IPS DF 19.7 (cell line): ENCODE results near the gene ECT2L.

ENCODE experiments used
- DNase-seq: peaks from one replicate; pipeline ENCODE4 v3.0.0-alpha.2; 2013; ENCODE audit warnings: low read depth, low spot score

ECT2L gene

DNA sequence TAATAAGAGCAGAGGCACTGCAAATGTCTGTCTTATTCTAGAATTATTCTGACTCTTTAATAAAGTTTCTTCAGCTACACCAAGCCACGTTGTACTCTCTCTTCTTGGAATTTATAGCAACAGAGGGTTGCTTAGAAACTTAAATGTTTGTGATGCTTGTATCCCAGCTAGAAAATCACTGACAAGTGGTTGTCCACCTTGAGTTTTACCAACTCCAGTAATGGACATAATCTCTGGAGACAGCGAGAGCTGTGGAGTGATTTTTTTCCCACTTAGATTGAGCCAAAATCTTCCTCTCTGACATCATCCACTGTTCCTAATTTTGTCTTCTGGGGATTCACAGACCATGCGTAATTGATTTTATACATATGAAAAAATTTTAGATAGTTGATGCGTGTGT is 8.0 kb downstream of the ECT2L start:
- DNase-seq: no peak

DNA sequence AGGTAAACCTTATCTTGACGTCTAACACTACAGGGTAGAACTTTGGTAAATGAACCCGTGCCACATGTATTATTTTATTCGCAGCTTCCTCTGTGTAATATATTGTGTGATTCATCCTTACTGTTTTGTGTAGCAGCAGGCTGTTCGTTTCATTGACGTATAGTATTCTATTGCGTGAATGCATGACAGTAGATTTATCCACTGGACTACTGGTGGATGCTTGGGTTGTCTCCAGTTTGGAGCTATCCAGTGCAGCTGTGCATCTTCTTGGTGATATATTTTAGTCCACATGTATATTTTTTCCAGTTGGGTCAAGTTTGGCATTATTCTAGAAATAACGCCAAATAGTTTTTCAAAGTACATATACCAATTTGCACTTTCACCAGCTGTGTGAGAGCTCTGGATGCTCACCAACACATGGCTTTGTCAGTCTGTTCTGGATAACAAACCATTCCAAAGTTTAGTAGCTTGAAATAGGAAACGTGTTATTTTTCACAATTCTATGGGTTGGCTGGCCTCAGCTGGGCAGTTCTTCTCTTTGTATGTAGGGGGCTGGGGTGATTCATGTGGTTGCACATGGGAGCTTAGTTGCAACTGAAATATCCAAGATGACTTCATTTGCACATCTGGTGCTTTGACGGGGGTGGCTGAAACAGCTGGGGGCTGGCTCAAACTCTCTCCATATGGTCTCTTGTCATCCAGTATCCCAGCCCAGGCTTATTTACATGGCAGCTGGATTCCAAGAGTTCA is 9.3 kb downstream of the ECT2L start:
- no peak for DNase-seq

DNA sequence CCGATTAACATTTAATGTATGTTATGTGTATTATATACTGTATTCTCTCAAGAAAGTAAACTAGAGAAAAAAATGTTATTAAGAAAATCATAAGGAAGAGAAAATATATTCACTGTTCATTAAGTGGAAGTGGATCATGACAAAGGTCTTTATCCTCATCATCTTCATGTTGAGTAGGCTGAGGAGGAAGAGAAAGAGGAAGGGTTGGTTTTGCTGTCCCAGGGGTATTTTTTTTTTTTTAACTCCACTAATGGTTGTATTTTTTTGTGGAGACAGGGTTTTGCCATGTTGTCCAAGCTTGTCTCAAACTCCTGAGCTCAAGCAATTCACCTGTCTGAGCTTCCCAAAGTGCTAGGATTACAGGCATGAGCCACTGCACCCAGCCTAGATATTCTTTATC is 11.0 kb downstream of the ECT2L start:
- no peak for DNase-seq

DNA sequence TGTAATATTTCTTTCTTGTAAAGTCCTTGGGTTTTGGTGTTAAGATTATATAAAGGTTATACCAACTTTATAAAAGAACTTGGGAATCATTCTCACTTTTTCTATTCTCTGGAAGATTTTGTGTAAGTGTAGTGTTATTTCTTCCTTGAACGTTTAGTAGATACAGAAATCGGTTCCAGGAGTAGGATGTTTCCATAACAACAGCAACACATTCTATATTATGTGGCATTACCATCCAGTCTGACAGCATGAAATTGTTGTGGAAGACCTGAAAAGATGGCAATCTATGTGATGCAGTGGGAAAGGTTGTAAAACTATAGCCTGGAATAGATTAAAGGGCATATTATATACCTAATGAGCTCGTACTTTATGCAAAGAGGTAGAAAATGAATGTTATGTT is 13.8 kb downstream of the ECT2L start:
- no peak for DNase-seq

DNA sequence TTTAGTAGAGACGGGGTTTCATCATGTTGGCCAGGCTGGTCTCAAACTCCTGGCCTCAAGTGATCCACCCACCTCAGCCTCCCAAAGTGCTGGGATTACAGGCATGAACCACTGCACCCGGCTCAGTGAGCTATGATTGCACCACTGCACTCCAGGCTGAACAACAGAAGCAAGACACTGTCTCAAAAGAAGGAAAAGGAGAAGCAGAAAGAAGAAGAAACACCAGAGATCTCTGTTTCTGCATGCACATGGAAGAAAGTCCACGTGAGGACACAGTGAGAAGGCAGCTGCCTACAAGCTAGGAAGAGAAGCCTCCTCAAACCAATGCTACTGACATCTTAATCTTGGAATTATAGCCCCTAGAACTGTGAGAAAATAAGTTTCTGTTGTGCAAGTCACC is 16.0 kb downstream of the ECT2L start:
- no peak for DNase-seq

DNA sequence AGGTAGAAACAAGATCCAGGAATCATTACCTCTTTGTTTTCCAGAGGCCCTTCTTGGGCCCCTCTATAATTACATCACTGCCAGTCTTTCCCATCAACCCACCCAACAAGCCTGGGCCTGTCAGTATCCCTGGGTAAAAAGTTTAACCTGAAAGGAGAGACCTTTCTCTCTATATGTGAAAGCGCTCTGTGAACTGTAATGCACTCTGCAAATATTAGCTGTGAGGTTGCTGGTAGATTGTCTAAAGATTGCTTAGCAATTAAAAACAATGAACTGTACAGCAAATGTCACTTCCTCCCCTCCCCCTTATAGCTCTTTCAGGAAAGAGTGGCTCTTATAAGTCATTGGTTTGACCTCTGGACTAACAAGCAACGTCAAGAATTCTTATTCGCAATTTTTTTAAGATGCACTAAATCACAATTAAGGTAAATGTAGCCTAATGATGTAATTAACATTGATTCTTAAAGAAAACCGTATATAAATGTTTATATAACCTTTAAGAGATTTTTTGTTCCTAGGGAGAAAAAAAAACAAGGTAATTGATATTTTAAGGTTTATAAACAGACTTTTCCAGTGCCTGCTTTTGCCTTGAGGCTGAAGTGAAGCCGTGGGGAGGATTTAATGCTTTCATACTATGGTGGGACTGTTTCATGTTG is 18.4 kb downstream of the ECT2L start:
- no peak for DNase-seq

DNA sequence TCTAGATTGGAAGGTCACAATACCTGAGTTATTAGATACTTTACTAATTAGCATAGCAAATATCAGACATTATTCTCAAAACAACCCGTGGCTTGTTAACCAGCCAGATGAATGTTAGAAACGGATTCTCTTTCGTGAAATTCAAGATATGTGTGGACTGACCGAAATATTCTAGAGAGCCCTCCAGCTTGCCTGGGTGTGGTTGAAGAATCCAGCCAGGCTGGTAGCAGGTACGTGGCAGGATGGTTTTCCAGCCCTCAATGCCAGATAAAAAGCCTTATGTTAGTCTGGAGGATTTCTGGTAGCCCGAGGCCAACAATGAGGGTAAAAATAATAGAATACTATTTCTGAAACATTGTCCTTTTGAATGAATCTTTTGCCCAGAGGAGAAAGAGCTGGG is 19.3 kb downstream of the ECT2L start:
- no peak for DNase-seq

DNA sequence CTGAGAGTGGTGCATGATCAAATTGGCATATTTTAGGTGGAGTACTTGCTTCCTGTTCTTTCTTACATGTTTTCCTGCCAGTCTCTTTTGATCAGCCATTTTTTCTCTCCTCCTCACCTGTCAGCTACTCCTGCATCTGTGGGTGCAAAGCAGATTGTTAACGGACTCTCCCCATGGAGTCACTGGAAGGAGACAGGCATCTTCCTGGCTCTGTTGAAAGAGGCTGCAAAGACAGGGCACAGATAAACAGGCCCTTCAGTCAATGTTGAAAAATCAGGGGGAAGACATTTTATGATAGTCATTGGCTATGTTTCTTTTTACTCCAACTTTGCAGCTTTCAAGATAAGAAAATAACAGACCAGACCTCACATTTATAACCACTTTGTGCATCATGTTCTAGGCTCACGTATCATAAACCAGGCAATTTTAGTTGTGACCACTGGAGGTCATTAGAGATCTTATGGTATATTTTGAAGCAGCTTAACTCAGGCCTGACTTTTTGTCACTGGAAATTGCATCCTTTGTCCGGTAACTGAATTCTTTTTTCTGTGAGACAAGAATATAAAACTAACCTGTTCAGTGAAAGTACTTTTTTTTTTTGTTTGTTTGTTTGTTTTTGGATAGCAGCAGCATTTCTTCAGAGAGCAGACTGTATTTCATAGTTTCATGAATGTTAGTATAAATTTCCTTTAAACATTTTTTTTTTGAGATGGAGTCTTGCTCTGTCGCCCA is 20.1 kb downstream of the ECT2L start:
- no peak for DNase-seq

DNA sequence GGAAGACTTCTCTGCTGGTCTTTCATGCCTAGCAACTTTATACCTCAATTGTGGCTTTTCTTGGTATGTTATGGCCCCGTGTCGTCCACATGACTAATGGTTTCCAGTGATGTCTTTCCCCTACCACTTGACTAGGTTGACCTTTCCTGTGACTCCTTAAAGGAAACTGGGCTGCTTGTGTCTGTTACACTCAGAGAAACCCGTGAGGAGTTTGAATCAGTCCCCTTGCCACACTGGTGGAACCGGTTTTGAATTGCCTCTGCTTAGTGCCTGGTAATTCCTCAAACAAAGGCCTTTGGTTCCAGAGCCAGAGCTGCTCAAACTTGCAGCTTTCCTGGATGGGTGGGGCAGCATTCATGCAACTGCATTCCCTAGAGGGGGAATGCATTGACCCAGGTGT is 21.9 kb downstream of the ECT2L start:
- peak; percentile 94 for DNase-seq

DNA sequence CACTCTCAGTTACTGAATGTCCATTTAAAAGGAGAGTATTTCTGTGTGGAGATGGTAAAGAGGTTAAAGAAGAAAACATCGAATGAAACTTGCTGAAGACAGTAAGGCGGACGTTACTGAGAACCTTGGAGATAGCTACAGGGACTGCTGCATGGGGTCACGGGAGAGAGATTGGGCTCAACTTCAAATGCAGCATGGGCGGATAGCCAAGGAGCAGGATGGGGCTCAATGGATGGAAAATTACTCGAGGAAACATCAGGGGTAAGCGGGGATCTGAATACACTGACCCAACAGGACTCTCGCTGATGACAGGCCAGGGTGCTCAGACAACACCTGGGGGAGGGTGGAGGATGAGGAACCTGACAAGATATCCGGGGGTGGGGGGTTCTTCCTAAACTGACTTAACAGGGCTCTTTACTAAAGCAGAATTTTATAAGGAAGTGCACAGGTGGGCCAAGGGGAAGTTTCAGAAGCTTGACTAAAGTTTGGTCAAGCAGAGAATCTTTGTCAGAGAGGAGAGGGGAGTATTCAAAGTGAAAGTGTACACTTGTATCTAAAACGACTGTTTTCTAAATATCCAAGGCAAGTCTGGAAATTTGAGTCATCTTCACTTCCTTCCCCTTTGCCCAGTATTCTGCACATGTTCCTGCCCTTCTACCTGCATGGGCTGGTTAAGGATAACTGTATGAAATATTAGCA is 22.8 kb downstream of the ECT2L start:
- no peak for DNase-seq

DNA sequence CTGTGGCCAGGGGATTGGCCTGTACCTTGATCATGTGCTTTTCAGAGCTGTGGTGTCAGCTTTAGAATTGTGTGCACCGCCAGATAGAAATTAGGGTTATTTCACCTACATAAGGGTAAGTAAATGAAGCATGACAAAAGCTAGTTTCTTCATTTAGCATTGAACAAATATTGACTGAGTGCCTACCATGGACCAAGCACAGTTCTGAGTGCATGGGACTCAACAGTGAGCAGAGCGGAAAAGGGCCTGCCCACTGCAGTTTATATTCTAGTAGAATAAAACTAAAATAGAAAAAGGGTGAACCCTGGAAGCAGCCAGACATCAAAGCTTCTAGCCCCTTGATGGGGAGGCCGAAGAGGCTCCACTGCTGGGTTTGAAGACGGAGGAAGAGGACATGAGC is 25.6 kb downstream of the ECT2L start:
- DNase-seq: no peak

DNA sequence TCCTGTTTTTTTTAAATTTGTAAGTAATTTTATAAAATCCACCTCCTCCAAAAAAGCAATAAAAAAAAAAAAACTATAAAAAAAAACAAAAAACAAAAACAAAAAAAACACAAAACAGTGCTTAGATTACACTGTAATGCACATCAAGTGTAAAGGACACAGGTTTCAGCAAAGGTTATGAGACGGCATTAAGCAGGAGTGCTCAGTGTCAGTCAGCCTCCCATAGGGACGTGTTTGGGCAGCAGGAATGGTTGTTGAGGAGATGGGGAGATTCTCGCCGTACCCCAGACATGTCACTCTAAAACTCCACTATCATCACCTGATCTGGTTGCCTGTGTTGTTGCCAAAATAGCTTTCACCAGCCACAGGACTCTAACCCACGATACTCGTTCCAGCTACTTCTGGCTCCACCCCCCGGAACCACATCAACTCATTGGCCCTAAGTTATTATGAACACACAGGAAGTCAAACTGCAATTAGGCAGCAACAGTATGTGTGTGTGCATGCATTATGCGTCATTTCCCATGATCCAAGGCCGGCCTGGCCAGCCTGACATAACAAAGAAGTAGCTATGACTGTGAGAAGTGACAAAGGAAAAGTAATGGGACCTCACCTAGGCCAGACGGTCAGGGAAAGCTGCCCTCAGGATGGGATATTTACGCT is 28.7 kb downstream of the ECT2L start:
- no peak for DNase-seq

DNA sequence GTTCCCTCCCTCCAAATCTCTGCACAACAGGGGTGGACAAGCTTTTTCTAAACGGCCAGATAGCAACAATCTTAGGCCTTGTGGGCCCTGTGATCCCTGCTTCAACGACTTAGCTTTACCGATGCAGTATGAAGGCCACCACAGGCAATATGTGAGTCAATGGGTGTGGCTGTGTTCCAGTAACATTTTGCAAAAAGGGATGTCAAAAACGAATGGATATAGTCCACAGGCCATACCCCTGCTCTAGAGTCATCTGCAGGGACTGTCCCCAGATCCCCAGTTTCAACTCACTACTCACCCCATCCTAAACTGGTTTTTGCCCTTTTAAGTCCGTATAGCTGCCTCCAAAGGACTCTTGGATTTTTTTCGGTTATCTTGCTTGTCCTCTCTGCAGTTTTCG is 34.4 kb downstream of the ECT2L start:
- DNase-seq: no peak

DNA sequence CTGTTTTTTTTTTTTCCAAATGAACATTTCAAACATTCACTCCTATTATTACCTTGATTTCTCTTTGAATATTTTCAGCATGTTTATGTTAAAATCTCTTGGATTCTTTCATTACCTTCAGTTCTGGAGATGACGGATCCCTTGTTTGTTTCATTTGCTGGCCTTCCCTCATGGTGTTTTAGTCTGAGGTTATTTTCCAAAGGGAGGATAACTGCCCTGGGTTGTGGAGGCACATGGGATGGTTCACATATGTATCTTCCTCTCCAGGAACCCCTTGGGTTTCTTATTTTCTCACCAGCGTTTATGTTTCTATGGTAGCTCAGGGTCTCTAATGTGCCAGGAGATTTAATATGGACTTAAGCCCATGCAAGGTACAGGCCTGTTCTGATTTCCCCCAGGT is 36.3 kb downstream of the ECT2L start:
- no peak for DNase-seq

DNA sequence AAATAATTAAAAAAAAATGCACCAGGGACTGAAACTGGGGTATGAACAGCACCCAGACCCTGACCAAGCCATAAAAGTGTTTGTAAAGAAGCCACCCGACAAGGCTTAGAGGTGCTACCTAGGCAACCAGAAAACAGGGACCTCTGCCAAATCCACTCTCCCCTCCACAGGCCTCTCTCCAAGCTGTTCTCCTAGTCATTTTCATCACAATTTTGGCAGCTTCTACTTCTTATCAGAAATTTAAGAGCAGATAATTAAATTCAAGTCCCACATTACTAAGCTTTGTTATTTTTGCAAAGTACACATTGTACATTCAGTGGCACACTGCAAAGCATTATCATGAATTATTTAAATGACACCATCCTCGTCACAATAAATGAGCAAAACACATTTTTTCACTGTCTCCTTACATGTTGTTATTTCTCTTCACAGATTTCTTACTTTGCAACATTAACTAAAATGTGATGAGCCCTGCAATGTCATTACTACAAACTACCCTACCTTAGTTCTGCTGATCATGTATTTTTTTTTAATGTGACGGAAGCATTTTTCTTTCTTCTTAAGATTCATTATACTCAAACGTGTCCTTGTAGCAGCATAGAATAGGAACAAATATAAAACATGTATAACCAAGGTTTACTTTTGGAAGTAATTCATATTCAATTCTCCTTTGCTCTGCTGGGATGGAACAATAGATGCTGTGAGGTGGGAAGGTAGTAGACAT is 38.1 kb downstream of the ECT2L start:
- DNase-seq: no peak

DNA sequence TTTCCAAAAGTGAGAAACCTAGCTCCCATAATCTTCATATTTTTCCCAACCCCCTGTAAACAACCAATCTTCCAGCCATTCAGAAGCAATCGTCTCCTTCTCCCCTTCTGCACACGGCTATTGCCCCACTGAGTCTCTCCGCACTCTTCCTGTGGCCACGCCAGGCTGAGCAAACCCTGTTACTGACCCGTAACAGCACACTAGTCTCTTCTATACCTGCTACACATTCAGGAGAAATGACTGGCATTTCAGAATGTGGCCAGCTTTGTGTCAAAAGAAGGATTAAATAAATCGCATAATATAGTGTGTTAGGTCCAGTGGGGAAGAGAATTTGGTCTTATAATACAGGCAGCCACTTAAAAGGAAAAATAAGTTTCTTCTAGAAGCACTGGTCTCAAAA is 41.4 kb downstream of the ECT2L start:
- no peak for DNase-seq

DNA sequence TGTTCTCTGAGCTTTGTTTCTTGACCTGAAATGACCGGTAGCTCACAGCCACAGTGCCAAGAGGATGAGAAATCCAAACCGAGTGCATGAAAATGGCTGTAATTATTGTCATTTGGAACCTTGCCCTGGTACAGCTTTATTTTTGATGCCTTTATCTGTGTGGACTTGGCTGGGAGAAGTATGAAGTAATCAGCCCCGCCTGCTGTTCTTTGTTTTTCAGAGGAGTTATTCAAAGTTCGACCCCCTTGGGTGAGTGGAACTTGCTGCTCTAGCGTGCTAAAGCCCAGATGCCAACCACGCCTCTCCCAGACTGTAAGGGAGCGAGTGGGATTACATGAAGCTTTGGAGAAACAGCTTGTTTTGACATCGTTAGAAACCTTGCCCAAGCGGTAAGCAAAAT is 48.3 kb downstream of the ECT2L start:
- no peak for DNase-seq

DNA sequence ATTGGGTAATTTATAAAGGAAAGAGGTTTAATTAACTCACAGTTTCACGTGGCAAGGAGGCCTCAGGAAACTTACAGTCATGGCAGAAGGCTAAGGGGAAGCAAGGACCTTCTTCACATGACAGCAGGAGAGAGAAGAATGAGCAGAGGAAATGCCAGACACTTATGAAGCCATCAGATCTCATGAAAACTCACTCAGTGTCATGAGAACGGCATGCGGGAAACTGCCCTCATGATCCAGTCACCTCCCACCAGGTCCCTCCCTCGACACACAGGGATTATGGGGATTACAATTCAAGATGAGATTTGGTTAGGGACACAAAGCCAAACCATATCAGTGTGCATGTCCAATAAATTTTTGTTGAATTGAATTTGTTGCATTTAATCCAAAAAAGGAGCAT is 52.0 kb downstream of the ECT2L start:
- no peak for DNase-seq

DNA sequence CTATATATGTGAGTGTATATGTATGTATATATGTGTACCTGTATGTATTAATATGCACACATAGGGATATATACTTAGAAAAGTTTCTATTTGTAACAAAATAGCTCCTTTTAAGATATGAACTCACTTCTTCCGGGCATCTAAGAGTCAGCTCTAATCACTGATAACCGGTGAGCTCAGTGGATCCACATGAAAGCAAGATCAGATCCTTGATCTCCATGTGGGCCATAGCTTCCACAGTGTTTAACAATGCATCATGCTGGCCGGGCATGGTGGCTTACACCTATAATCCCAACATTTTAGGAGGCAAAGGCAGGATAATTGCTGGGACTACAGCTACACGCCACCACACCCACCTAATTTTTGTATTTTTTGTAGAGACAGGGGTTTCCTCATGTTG is 52.6 kb downstream of the ECT2L start:
- DNase-seq: no peak

DNA sequence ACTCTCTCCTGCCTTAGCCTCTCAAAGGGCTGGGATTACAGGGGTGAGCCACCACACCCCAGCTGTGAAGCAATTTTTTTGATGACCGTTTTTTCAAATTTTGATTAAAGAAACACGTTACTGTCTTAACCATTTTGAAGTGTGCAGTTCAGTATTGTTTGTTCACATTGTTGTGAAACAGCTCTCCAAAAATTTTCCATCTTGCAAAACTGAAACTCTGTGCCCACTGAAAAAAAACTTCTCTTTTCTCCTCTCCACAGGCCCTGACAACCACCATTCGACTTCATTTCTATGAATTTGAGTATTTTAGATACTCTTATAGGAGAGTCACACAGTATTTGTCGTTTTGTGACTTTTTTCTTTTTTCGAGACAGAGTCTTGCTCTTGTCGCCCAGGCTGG is 53.9 kb downstream of the ECT2L start:
- no peak for DNase-seq

DNA sequence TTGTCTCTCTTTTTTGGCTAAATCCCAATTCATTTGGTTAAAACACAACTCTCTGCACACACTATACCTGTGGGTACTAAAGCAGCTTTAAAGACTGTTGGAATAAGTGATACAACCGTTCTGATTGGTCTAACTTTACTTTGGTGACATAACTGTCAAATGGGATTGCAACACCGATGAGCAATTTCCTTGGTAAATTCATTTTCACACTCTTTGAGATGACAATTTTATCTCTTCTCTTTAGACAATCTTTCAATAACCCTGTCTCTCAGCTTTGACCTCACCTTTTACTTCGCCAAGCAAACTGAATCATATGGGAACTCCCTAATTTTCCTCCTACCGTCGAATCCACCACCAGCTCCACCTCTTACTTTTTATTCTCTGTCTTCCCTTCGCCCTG is 60.8 kb downstream of the ECT2L start:
- no peak for DNase-seq
